ENCODE results near the gene CCNF. TPM values are rescaled to one million over a fixed set of nuclear protein-coding genes. Genes with fewer than 3 reads are reported as not detected.

The CCNF gene
- total RNA-seq, 1 experiment from 2014 or later: 52.4 TPM

GRCh38 chr16:2464333-2464732, 35.1 kb downstream of the CCNF start:
- no peaks in the 10 kb centered on the region for H3K27me3 ChIP-seq (replicated peaks; ENCODE audit: control insufficient read depth, insufficient read depth, low read length)

GRCh38 chr16:2465653-2466415, 36.6 kb downstream of the CCNF start:
- Mint-ChIP-seq H3K27me3 (ENCODE audit: insufficient read depth, unreplicated experiment) (no peaks in the 10 kb centered on the region), H3K4me1 (ENCODE audit: low read depth, unreplicated experiment) (peaks cover 6% of the 10 kb centered on the region), H3K9me3 (ENCODE audit: unreplicated experiment) (no peaks in the 10 kb centered on the region), H3K4me3 (ENCODE audit: unreplicated experiment) (no peak overlapping the region), H3K27ac (ENCODE audit: unreplicated experiment) (no peak overlapping the region), H3K36me3 (ENCODE audit: insufficient read depth, unreplicated experiment) (peaks cover 27% of the 10 kb centered on the region)
- DNase-seq: no peak
- no peak overlapping the region for H3K4me3 ChIP-seq (ENCODE audit: low read depth, low read length)
- no peaks in the 10 kb centered on the region for H3K9me3 ChIP-seq
- no peaks in the 10 kb centered on the region for H3K27me3 ChIP-seq (replicated peaks; ENCODE audit: control insufficient read depth, insufficient read depth, low read length)
- no peak for TF ChIP-seq CTCF (IDR thresholded peaks at IDR 0.05; ENCODE audit: insufficient read depth in 1 of 2, low read depth in 1 of 2, low read length in 1 of 2, severe bottlenecking in 1 of 2, unreplicated experiment in 1 of 2)
- BruUV-seq (replicated peaks): no TSS peak
- peaks cover 20% of the 10 kb centered on the region for H3K4me1 ChIP-seq
- intact Hi-C loops (cut with micrococcal nuclease; ENCODE audit: unreplicated experiment): no loop called here
- ChIA-PET POLR2A (no interaction called here), CTCF (no interaction called here)
- H3K36me3 ChIP-seq (ENCODE audit: control insufficient read depth, insufficient read depth, low read length): no peaks in the 10 kb centered on the region

More at GRCh38 chr16:2464333-2464732, 35.1 kb downstream of the CCNF start:
- H3K27ac Mint-ChIP-seq (ENCODE audit: unreplicated experiment): no peak overlapping the region
- no peaks in the 10 kb centered on the region for H3K36me3 ChIP-seq (ENCODE audit: control insufficient read depth, insufficient read depth, low read length)
- CTCF ChIA-PET: no interaction called here
- peaks cover 42% of the 10 kb centered on the region for H3K36me3 Mint-ChIP-seq (ENCODE audit: insufficient read depth, unreplicated experiment)
- intact Hi-C loops (cut with micrococcal nuclease; ENCODE audit: unreplicated experiment): no loop called here
- POLR2A ChIA-PET: interaction anchor here (0.7 kb wide), 1 partner anchor 309 kb away, joined by 3 read pairs; no protein-coding TSS in a partner anchor
- no peaks in the 10 kb centered on the region for H3K9me3 ChIP-seq
- no peak for DNase-seq
- no peaks in the 10 kb centered on the region for H3K27me3 Mint-ChIP-seq (ENCODE audit: insufficient read depth, unreplicated experiment)
- H3K9me3 Mint-ChIP-seq (ENCODE audit: unreplicated experiment): no peaks in the 10 kb centered on the region
- TF ChIP-seq CTCF (IDR thresholded peaks at IDR 0.05; ENCODE audit: insufficient read depth in 1 of 2, low read depth in 1 of 2, low read length in 1 of 2, severe bottlenecking in 1 of 2, unreplicated experiment in 1 of 2): no peak
- H3K4me1 Mint-ChIP-seq (ENCODE audit: low read depth, unreplicated experiment): peaks cover 5% of the 10 kb centered on the region
- peaks cover 14% of the 10 kb centered on the region for H3K4me1 ChIP-seq
- H3K4me3 Mint-ChIP-seq (ENCODE audit: unreplicated experiment): no peak overlapping the region
- BruUV-seq (replicated peaks): no TSS peak
- no peak overlapping the region for H3K4me3 ChIP-seq (ENCODE audit: low read depth, low read length)

- Mint-ChIP-seq H3K4me1 (ENCODE audit: low read depth, unreplicated experiment) (peaks cover 6% of the 10 kb centered on the region), H3K4me3 (ENCODE audit: unreplicated experiment) (peak overlapping the region; percentile 80), H3K27me3 (ENCODE audit: insufficient read depth, unreplicated experiment) (no peaks in the 10 kb centered on the region), H3K27ac (ENCODE audit: unreplicated experiment) (peak overlapping the region; percentile 42), H3K9me3 (ENCODE audit: unreplicated experiment) (no peaks in the 10 kb centered on the region), H3K36me3 (ENCODE audit: insufficient read depth, unreplicated experiment) (peaks cover 20% of the 10 kb centered on the region)
- Histone ChIP-seq H3K27me3 (replicated peaks; ENCODE audit: control insufficient read depth, insufficient read depth, low read length) (no peaks in the 10 kb centered on the region), H3K4me1 (peaks cover 20% of the 10 kb centered on the region), H3K4me3 (ENCODE audit: low read depth, low read length) (peak overlapping the region; percentile 47; the same call in 1 of the 2 replicates), H3K9me3 (no peaks in the 10 kb centered on the region), H3K36me3 (ENCODE audit: control insufficient read depth, insufficient read depth, low read length) (no peaks in the 10 kb centered on the region)
- no peak for TF ChIP-seq CTCF (IDR thresholded peaks at IDR 0.05; ENCODE audit: insufficient read depth in 1 of 2, low read depth in 1 of 2, low read length in 1 of 2, severe bottlenecking in 1 of 2, unreplicated experiment in 1 of 2)
- POLR2A ChIA-PET: no interaction called here
- CTCF ChIA-PET: no interaction called here
- DNase-seq: no peak
- no TSS peak for BruUV-seq (replicated peaks)
- intact Hi-C loops (cut with micrococcal nuclease; ENCODE audit: unreplicated experiment): no loop called here
Measured at GRCh38 chr16:2466667-2467527, 37.6 kb downstream of the CCNF start.
